IMR-90 (cell line): ENCODE measurements around the gene NRG4.

ENCODE experiments used
- CTCF ChIP-seq: conservative IDR thresholded peaks from 2 replicates; pipeline ENCODE4 v1.5.1; 2012; ENCODE audit warnings: mild to moderate bottlenecking, low read depth, low read length, improper control_type of control experiment
- MXI1 ChIP-seq: IDR thresholded peaks from 2 replicates; pipeline ENCODE4 v1.6.1; 2012; ENCODE audit warnings: low read depth, mild to moderate bottlenecking, low read length, moderate library complexity, borderline replicate concordance
- POLR2A ChIP-seq: IDR thresholded peaks from 2 replicates; pipeline ENCODE4 v1.6.1; 2012; ENCODE audit warnings: mild to moderate bottlenecking, low read depth, low read length
- RAD21 ChIP-seq: IDR thresholded peaks from 2 replicates; pipeline ENCODE4 v1.6.1; 2012; ENCODE audit warnings: low read length, improper control_type of control experiment
- RCOR1 ChIP-seq: IDR thresholded peaks from 2 replicates; pipeline ENCODE4 v1.6.1; 2012; ENCODE audit warnings: mild to moderate bottlenecking, low read length, improper control_type of control experiment; ENCODE audit not compliant: insufficient replicate concordance
- SMC3 ChIP-seq: fragments of 150-350 bp; IDR thresholded peaks from 2 replicates; pipeline ENCODE4 v1.6.1; 2016; ENCODE audit warnings: low read depth, mild to moderate bottlenecking, antibody characterized with exemption, low read length, moderate library complexity

- TF ChIP-seq CTCF = no peak
- no peak for TF ChIP-seq SMC3
- TF ChIP-seq POLR2A = no peak
- TF ChIP-seq RCOR1 = no peak
- TF ChIP-seq RAD21 = no peak
- no peak for TF ChIP-seq MXI1
Observed at GRCh38 chr15:76033438-76033837, 21.2 kb upstream of the NRG4 start.
